Fibroblast of peridontal ligament (primary cell): Measurements from ENCODE around the gene EZR.

Experiments used
- DNase-seq: peaks from one replicate; pipeline ENCODE4 v3.0.0-alpha.2; 2010; ENCODE audit errors: extremely low read depth

Gene EZR

DNA sequence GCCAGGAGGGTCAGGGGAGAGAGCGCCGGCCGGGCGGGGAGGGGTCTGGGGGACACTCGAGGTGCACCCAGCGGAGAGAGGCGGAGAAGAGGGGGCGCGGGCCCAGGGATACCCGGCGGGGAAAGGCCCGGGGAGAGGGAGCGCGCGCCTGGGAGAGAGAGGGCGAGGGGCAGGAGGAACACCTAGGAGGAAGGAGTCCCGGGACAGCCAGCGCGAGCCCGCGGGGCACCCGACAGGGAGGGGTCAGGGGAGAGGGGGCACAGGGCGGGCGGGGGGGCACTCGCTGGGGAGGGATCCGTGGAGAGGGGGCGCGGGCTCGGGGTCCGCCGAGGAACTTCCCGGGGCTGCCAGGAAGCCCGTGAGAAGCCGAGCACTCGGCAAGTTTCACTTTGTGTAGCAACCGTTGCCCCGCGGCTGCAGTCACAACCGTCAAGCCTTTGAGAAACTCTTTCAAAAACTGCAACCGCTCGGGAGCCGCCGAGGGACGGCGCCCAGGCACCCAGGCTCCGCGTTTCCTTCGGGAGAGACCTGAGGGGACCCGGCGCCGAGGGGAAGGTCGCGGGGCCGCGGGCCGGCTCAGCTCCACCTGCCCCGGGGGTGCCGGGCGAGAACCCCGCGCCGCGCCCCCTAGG, 471 bp downstream of the EZR start:
- peak; percentile 50 for DNase-seq

DNA sequence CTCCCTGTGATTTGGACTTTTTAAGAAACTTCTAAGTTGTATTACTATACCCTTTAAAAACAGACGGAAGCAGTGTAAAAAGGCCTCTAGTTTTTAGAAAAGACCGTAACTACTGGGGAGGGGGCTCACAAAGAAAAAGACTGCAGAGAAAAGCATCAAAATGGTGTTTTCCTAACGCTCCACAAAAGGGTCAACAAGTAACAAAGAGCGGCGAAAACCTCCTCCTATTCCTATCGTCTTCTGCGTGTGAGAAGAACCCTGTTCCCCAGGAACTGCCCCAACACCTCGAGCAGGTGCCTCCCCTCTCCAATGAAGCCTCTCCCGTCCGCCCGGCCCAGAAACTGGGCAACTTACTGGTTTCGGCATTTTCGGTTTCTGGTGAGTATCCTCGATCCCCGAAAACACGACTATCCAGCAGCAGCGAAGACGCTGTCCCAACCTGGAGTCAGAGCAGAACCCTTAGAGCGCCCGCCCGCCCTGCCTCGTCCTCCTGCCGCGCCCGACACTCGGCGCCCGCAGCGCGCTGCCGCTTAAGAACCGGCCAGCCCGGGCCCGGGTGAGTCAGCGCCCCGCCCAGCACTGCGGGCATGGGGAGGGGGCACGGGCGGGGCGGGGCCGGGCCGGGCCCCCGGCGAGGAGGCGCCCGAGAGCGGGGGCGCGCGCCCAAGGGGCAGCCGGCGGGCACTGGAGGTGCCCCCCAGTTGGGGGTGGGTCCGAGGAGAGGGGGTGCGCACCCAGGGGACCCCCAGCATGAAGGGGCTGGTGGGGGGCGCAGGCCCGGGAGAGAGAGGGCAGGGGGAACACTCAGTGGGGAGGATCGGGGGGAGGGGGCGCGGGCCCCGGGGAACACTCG, 1.2 kb downstream of the EZR start:
- DNase-seq: peak; percentile 59

DNA sequence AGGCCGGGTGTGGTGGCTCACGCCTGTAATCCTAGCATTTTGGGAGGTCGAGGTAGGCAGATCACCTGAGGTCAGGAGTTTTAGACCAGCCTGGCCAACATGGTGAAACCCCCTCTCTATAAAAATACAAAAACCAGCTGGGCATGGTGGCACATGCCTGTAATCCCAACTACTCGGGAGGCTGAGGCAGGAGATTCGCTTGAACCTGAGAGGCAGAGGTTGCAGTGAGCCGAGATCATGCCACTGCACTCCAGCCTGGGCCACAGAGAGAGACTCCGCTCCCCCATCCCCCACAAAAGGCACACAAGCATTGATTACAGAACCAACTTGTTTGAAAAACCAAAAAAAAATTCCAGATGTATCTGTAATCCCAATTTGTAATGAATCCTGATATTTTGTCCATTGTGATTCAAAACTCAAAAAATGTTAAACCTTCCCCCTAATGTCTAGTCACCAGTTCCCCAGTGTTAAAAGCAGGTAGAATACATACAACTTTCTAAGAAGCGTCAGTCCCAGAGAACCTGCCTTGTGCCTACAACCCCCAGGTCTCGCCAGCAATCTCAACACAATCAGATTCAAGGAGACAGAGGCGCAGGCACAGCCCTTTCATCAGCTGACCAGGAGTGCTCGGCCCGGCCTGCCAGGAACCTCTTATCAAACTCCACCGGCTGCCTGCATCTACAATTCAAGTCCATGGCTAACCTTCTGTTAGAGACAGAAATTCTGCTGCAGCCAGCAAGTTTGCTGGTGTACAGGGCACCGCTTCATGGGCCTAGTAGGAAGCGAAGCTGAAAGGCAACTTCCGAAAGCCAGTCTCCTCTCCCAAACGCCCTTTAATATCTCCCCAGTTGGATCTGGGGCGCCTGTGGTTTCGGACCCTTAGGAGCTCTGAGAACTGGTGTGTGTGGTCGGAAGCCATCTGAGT, 2.1 kb downstream of the EZR start:
- peak; percentile 35 for DNase-seq

DNA sequence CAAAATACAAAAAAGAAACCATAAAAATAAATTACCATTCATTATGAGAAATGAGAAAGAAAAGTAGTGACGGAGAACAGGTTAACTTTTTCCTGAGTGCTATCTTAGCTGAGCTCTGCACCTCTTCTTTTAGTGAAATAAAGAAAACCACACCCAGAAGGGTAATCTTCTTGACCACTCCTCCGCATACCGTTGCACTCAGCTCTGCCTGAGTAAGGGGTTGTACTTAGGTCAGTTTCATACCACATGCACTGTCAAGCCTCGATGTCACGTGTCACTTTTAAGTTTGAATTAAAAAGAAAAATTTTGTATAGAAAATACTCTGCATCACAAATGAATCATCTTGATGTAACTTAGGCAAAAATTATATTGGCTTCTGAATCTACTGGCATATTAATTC, 2.8 kb downstream of the EZR start:
- DNase-seq: no peak

DNA sequence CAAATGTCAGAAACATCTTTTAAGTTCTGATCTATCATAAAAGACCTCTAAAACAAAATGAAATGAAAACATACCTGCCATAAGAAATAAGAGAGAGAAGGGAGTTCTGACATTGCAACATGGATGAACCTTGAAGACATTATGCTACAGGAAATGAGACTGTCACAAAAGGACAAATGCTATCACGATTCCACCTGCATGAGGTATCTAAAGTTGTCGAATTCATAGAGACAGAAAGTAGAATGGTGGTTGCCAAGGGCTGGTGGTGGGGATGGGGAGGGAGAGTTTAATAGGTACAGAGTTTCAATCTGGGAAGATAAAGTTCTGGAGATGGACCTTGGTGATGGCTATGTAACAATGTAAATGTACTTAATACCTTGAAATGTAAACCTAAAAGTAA, 3.3 kb downstream of the EZR start:
- no peak for DNase-seq

DNA sequence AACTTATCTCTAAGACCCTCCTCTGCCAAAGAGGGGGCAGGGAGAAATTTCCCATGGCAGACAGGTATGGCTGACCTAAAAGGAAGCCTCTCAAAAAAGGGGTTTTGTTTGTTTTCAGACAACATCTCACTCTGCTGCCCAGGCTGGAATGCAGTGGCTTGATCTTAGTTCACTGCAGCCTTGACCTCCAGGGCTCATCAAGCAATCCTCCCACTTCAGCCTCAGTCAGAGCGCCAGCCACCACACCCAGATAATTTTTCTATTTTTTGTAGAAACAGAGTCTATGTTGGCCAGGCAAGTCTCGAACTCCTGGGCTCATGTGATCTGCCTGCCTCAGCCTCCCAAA, 3.8 kb downstream of the EZR start:
- no peak for DNase-seq

DNA sequence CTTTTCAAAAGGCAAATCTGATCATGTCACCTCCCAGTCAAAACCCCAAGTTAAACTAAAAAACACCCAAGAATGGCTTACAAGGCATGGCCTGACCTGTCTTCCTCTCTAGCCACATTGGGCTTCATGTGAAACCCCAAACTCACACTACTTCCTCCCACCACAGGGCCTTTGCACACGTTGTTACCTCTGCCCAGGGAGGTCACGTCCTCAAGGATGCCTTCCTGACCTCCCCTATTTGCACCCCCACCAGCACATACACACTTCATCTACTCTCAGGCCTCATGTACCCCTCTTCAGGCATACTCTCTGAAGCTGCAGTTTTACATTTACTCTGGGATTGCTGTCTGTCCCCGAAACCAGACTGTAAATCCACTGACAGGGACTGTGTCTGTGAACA, 6.1 kb downstream of the EZR start:
- no peak for DNase-seq

DNA sequence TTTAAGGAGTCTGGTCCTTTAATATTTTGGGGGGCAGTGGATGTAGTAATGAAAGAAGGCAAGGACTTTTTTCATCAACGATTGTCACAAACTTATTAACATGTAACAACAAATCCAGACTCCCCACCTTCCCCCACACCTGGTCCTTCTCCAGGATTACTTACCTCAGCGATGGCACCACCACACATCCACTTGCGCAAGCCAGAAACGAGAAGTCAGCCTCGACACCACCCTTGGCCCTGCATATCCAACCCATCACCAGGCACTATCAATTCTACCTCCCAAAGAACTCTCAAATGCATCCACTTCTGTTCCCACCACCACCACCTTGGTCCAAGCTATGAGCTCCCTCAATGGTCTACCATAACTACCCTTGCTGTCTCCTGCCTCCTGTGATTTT, 6.6 kb downstream of the EZR start:
- DNase-seq: no peak

DNA sequence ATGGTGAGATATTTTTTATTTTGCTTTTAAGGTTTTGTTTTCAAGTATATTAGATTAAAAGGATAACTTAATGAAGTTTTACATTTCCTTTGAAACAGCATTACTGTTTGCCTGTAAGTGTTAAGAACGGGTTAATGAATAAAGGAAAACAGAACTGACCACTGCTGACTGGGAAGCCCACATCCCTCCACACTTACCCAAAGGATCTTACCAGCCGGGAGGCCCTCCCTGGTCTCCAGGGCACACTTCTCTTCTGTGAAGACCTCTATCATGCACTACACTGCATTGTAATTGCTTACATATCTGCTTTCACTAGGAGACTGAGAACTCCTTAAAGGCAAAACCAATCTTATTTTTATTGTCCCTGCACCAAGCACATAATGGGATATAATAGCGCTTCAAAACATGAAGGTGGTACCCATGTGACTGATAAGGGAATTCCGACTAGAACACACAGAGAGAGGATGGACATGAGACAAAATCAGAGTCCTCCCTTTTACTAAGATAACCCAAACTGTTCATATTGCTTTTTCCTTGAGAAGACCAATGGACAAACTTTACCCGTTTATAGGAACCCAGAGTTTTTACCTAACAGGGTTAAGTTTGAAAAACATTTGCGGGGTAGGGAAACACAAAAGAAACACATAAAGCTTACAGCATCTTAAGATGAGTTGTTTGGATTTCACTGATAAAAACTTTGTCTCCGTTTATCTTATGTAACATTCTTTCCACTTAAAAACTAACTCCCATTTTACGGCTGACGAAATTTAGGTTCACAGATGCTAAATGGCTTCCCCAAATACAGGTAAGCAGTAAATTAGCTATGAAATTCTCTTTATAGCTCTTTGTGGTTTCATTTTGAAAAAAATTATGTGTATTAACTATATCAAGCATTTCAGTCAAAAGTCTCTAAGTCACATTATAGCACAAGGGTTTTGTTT, 8.7 kb downstream of the EZR start:
- no peak for DNase-seq

DNA sequence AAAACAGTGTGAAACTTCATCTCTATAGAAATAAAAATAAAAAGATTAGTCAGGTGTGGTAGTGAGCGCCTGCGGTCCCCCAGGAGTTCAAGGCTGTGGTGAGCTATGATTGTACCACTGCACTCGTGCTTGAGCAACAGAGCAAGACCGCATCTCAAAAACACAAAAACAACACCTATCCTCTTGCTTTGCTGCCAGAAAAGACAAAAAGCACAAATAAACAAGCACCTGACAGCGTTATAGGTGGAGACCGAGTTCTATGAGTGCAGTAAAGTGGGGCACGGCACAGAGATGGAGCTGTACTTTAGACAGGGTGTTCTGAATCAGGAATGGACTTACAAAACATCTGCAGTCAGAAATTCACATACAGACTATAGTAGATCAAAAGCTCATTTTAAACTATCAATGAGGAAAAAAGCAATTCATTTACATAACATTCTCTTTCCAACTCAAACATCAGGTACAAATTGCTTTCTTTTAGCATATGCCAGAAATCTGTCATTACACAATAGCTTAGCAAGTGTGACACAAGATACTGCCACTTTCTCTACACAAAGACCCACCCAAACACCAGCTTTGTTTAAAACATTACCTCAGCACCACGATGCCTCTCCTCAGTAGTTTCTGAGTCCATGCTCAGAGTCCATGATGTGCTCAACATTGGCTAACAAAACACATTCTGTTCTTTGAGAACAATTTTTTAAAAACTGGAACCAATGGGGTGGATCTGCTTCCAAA, 10.1 kb downstream of the EZR start:
- DNase-seq: no peak

DNA sequence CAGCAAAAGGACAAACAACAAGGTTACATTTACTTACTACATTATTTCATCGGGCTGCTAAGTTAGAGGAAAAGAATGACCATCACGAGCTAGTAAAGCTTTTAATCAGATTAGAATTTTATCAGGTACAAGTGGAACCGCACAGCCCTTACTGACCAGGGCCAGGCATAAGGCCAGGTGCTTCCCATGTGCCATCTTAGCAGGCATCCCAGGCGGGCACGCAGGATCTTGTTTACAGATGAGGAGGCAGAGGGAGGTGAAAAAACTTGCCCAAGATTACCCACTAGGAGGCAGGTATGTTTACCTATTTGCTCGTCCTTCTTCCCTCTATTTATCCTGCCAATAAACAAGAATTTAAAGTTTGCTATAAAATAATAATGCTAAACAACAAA, 10.7 kb downstream of the EZR start:
- DNase-seq: no peak

DNA sequence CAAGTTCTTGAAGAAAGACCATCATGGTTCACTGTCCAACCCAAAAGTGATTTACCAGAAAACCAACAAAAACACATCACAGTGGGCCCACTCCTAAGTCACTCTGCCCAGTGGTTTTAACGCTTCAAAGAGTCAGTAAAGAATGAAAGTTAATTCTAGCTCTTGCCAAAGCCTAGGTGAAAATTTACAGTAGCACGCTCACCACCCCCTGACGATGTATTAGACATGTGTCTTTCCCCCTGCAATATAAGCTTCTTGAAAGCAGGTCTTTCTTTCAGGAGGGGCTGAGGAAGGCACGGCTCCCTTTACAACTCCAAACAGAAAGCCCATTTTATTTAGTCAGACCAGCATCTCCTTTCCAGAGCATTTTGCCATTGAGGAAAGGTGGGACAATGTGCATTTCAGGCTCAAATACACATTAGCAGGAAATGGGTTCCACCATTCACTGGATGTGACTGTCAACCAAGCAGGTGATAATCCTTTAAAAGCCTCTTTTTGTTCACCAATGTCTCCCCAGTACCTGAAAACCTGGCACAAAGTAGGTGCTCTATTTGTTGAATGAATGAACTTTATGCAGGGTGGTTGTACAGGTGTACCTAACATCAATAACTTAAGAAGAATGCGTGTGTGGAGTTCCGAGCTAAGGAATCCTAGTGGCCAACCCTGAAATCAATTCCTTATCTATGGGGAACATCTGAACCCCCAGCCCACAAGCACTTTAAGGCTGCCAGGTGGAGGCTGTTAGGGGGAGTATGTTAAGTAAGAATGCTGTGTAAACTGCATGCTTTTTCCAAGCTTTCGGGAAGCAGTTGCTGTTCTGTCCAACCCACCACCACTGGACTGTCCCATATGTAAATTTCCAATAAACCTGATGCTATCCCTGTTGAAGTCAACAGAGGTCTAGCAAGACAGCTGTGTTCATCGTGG, 11.4 kb downstream of the EZR start:
- DNase-seq: no peak

DNA sequence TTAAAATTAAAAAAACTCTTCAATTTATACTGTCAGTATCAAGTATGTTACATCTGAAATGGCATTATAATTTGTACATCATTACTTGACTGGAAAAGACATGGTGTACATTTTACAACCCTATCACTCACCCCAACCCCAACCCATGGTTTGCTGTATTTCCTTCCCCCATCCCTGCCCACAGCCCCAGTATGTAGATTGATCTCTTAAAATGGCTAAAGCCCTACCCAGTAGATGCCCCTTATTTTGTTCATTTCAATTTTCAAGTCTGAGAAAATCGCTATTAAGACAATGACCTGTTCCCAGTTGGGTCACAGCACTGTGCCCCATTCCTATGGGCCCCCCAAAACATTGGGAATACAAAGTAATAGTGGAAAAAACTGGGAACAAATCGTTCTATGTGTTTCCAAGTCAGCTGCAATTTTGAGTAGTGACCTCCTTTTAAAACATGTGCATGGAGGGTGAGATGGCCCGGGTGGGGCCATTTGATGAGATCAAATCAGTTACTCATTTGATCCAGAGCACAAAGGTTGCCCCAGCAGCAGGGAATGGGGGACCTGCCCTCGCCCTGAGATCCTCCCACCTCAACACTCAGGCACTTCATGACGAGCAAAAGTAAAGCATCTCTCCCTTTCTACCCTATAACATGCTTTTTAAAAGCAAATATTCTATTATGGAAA, 13.3 kb downstream of the EZR start:
- no peak for DNase-seq

DNA sequence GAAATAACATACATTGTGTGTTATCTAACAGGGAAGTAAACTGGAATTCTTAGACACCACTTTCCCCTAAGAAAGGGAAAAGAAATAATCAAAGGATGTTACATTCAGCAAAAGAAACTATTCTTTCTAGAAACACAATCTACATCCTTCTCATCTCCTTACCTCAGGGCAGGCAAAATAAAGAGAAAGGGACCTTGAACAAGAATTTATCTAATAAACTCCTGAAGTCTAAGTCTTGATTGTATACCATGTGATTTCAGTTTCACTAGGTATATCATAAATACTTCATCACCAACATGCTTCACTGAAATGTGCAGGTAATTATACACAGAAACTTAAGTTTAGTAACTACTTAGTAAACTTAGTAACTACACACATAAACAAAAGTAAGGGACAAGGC, 15.0 kb downstream of the EZR start:
- no peak for DNase-seq

DNA sequence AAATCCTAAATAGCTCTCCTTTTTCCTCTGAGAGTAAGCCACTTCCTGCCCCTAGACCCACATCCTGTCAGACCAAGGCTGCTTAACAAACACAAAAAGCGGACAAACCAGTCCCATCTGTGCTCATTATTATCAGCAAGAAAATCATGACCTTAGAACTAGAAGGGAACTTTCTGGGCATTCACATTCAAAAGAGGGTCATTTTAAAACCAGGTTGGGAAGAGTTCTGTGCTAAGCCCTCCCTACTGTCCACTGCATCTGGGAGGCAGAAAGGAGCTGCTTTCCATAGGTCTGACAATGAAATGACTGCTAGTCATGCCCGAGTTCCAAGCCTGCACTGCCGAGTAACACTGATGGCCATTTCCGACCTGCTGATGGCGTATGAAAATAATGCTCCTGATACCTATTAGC, 15.4 kb downstream of the EZR start:
- DNase-seq: no peak

DNA sequence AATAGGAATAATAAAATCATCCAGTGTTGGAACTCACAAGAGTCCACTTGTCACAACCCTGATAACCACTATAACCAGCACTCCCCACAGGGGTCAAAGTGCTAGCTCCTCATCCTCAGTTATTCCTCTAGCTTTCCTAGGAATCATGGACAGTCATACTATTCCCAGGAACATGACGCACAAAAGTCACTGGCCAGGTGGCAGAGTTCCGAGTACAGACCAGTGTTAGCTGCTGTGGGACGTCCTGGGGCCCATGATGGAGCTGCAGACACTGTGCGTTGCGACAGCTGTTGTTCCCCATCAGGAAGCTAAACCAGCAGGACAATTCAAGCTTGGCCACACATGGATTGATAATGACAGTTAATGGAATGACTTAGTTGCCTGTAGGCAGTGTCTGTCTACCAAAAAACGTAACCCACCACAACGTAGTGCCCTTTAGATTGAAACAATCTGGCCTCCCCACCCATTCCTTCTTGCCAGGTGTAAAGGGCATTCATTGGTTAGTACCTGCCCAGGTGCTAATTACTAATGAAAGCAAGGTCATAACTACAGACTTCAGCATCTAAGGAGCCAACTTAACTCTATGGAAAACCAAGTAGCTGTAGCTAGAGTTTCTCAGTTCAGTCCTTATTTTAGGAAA, 17.4 kb downstream of the EZR start:
- no peak for DNase-seq

DNA sequence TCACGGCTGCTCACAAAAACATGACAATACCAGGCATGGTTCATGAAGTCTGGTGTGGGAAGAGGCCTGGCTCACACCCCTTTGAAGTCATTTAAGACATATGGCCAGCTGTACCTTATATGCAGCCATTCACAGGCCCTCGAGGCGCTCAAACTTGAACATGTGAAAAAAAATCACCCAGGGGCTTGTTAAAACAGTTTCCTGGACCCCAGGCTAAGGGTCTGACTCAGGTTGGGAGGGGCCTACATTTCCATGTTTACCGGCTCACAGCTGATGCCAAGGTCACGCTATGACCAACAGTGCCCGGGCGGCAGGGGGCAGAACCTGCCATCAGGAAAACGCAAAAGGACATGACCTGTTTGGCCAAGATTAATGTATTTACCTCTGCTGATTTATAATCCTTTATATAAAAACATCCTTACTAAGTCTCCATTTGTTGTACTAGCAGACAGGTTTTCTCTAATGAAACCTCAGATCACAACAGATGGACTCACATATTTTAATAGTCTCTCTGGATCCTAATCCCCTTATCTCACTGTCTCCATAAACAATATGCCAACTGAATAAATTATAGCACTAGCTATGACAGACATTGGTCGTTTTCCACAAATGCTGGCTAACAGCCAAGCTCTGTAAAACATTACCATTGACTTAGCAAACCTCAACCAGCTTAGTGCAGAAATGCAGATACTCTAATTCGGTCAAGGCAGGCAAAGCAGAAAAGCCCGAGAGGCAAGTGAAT, 19.9 kb downstream of the EZR start:
- peak; percentile 48 for DNase-seq

DNA sequence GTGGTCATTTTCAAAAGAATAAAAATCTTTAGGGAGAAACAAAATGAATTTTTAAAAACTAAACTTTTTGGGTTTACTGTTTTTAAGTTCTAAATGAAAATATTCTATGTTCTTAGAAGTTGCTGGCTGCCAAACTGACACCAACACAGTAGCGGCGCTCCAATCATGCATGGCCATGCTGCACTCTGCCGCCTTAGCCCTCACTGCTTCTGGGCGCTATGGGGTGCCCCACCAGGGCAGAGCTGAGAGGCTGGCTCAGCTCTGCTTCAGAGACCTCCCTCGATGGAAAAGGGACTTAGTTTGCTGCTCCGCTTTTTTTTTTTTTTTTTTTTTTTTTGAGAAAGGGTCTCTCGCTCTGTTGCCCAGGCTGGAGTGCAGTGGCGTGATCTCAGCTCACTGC, 20.9 kb downstream of the EZR start:
- no peak for DNase-seq
